NCI-H2107 (cell line): ENCODE results near the gene SBF2.

ENCODE experiments used
- DNase-seq: peaks from one replicate; lab custom pipeline; 2025; lab: John Stamatoyannopoulos, UW

SBF2 gene

GRCh38 chr11:10293423-10294289 is at the start of gene SBF2:
Gene SBF2, minus strand, starts transcription at chr11:10294219. Its CDS starts 150 bp downstream, at chr11:10294069.
- DNase-seq, result no peak

DNA sequence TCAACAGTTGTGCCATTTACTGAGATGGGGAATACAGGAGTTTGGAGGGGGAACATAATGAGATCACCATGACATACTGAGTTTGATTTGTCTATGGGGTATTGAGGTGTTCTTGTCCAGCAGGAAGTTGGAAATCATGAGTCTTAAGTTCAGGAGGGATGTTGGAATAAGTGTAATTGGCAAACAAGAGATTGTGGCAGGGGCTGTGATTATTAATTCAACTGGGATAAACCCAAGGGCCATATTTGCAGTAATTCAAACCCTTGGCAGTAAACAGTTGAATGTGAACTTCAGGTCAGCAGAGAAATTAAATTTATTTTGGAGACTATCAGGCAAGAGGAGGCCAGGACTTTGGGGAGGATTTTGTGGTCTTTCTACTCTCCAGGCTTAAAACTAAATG is 44.3 kb upstream of the SBF2 start:
- no peak for DNase-seq

DNA sequence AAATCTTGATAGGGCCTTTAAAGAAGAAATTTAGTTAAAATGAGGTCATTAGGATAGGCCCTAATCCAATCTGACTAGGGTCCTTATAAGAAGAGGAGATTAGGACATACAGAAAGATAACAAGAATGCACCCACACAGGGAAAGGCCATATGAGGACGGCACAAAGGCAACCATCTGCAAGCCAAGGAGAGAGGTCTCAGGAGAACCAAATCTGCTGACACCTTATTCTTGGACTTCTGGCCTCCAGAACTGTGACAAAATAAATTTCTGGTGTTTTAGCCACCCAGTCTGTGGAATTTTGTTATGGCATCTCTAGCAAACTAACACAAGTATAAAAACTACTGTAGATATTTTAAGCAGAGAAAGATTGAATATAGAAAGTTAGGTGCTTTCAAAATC is 39.5 kb upstream of the SBF2 start:
- no peak for DNase-seq

DNA sequence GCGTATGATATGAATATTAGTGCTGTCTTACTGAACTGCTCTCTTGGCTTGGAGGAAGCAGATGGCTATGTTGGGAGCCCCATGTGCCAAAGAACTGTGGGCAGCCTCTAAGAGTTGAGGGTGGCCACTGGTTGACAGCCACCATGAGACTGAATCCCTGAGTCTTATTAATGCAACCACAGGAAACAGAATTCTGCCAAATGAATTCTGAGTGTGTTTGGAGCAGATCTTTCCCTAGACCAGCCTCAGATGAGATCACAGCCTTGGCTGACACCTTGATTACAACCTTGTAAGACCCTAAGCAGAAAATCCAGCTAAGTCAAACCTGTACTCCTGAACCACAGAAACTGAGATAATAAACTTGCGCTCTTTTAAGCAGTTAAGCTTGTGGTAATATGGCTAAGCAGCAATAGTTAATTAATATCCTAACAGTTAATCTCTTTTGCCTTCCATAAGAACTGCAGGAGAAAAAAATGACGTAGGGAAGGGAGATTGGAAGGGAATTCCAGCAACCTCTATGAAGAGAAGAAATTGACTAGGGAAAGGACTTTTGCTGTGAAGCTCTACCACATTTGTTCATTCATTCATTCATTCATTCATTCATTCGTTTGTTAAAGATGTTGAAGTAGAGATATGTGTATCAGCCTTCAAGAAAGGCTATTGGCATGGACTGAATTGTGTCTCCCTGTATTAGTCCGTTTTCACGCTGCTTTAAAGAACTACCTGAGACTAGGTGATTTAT is 37.7 kb upstream of the SBF2 start:
- no peak for DNase-seq

GRCh38 chr11:10329935-10330334 is 35.9 kb upstream of the SBF2 start:
- no peak for DNase-seq

DNA sequence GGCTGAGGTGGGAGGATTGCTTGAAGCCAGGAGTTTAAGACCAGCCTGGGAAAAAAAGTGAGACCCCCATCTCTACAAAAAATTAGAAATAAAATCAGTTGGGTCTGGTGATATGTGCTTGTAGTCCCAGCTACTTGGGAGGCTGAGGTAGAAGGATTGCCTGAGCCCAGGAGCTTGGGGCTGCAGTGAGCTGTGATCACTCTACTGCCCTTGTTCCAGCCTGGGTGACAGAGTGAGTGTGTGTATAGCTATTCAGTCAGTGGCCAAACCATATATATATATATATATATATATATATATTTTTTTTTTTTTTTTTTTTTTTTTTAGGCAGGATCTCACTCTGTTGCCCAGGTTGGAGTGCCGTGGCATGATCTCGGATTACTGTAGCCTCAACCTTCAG is 35.3 kb upstream of the SBF2 start:
- no peak for DNase-seq

DNA sequence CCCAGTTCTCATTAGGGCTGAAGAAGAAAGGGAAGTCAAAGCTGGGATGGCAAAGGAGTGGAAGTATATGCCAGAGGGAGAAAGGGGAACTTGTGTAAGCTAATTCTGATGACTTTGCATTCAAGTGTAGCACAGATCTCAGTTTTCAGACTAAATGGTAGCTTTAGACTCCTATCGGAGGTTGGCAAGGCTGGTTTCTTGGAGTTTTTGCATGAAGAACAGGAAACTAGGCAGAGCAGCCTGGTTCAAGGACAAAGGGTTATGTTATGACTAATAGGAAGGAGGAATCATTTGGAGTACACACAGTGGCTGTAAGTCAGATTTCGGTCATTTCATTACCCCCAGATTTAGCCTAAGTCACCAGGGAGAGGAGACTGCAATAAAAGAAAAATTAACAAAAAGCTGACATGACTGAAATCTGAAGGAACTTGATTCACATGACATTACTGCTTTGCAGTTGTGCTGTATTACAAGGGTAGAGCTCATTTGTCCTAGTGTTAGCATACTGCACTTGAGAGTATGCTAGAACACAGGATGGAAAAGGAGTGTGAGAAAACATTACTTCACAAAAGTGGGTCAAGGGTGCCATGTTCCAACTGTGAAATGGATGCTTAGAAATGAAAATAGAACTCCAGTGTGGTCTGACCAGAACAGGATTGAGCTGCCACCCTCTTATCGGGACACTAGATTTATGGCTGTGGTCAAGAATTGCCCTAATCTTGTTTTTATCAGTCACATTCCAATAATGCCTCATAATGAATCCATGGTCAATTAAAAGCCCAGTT is 34.5 kb upstream of the SBF2 start:
- DNase-seq, result no peak

DNA sequence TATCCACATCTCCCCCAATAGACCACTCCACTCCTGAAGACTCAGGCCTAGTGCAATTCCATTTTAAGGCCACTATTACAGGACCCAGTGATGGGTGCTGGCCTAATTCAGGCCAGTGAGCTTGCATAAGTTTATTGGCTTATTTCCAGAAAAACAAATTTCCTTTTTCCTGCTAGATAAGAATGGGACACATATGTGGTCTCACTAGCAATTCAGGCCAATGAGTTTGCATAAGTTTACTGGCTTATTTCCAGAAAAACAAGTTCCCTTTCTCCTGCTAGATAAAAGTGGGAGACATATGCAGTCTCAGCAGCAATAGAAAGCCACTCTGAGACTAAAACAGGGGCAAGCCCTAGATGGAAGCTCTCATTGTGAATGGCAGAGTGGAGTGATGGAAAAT is 33.2 kb upstream of the SBF2 start:
- DNase-seq, result no peak

DNA sequence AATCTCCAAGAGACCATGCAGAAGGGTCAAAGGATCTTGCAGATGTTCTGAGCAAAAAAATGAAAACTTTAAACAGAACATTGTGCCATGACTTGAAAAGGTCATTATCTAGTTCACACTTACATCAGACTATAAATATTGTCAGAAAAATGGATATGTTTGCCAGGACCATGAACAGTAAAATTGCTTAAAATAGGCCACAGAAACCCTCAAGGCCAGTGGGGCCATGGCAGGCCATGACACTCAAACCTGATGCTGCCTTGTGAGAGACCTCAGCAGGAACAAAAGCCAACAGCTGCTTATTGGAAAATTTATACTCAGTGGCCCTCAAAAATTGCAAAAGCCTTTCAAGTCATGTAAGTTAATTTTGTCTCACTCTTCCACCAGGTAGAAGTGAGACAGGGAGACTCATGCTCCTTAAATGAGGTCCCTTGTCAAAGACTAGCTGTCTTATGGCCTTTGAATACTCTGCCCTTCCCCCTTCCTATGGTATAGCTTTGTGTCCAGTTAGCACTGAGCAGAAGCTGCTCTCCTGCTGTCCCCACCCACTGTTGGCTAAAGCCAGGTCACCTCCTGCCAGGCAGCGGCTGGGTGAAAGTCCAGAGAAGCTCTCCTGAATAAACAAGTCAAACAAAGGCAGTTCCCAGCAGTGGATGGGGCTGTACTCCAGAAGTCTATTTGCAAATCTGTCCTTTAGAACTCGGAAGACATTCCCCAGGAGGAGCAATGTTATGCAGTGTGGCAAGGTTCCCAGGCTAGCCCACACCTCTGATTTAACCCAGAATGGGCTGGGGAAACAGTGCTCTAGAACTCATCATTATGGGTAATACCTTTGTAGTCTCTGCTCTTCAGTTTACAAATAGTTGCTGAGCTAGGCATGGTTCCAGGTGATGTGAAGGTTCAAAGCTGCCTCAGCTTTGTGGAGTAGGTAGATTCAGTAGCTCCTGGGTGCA is 32.3 kb upstream of the SBF2 start:
- DNase-seq, result no peak

DNA sequence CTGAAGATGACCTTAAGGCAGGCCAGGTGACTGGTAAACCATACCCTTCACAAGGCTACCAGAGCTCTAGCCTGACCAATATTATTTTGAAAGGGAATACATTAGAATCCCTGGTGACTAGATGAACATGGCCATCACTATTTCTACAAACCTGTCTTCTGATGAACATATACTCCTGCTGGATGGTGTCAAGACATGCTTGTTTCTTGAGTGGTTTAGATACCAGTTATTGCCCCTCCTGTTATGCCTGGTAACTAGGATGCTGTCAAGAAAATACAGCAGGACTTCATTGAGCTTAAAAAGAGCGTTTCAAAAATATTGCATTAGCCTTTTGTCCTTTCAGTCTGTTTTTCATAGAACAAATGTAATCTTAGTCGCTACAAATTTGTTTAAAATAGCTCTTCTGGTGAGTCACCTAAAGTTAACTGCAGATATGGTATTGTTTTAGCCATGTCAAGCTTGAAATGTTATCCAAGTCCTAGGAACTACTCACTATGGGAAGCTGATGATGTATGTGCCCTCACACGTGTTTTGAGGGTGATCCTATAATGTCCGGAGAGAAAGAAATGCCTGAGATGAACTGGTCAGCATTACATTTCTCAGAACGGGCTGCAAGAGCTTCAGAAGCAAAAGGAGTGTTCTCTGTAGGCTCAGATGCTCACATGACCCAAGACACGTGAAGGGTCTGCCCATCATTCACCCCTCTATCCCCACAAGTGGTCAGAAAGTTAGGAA is 31.4 kb upstream of the SBF2 start:
- no peak for DNase-seq

DNA sequence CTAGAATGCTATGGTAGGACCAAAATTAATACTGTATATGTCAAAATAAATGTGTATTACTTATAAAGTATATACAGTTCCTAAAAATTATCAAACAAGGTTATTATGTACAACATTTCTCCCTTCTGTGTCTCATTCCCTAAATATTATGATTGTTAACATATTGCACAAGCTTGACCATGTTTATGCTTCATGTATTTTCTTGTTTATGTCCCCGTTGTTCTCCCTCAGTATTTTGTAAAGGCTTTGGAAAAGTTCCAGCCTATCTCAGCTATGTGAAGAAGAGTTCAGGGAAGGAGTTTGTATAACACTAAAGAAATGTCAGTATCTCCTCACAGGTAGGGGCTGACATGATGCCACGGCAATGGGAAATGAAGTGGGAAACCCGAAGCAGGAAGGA is 30.5 kb upstream of the SBF2 start:
- DNase-seq, result no peak

DNA sequence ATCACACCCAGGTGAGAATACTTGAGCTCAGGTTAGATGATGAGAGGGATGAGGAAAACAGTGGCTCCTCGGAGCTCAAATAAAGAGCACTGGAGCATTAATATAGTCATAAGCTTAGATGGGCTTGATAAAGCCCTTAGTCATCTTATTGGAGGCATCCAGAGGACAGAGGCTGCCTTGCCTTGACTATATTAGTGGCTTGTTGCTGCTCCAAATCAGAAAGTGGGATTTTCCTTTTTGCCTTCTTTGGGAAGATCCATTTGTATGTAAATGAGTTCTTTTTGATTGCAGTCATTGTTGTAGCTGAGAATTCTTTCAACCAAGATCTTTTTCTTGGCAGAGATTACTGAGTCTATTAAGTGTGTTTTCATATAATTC is 29.8 kb upstream of the SBF2 start:
- no peak for DNase-seq

DNA sequence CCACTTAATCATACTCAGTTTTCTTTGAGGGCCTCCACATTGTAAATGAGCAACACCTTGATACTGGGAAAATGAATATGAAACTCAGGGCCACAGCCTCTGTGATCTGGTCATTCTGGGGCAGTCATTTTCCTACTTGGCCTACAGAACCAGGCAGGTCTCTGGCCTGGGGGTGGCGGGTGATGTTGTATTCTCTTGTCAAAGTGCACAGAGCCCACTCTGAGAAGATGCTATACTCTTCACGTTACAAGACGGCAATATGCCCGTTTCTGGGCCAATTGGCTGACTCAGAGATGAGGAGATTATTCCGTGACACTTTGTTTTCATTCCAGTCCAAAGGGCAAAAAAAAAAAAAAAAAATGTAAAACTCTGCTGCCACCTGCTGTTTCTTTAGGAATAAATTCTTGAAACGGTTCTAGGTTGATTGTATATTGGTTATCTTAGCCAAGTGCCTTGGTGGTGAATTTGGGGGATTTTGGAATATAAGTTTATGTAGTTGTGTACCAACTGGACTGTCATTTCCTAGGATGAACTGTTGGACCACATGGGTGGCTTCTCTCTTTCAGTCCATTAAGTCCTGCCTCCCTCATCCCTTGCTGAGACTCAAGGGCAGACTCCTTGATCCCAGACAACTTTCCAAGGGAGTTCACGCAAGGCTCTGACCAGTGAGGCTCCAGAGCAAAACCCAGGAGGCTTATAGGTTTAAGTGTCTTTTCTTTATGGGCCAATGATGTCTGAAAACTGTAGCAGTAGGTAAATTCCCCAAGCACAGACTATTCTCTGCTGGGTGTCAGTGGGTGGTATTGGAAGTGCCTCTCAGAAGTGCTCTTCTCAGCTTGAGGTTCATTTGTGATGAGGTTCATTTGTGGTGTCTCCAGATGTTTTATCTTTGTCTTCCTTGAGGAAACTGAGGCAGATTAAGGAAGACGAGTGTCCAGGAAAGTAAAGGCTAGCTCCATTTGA is 29.1 kb upstream of the SBF2 start:
- DNase-seq, result no peak

- DNase-seq, result no peak
Observed at GRCh38 chr11:10322401-10322800, 28.4 kb upstream of the SBF2 start.

DNA sequence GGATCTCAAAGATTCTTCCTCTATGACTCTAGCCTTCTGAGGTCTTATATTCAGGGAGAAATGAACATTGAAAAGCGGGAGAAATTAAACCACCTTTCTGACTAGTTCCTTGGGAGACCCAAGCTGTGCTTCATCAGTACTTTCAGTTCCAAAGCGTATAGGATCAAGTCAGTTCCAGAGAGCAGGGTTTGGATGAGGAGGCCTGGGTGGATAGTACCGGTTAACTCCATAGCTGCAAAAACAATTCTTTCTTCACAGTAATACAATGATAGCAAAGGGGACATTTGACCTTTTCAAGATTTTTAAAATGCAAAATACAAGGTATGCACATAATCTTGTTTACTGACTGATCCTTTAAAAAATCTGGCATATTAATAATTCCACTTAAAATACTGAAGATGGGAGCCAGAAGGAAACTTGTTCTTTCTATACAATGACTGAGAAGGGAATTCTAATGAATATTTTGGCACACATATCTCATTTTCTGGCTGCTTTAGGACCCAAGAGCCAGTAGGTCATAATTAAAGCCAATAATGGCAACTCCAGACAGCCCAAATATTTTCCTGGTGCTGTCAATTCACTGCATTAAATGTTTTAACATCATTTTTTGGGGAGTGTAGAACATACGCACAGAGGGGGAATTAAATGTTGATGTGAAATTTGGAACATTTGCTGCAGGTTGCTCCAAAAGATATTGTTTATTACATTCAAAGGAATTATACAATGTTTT is 26.9 kb upstream of the SBF2 start:
- no peak for DNase-seq

DNA sequence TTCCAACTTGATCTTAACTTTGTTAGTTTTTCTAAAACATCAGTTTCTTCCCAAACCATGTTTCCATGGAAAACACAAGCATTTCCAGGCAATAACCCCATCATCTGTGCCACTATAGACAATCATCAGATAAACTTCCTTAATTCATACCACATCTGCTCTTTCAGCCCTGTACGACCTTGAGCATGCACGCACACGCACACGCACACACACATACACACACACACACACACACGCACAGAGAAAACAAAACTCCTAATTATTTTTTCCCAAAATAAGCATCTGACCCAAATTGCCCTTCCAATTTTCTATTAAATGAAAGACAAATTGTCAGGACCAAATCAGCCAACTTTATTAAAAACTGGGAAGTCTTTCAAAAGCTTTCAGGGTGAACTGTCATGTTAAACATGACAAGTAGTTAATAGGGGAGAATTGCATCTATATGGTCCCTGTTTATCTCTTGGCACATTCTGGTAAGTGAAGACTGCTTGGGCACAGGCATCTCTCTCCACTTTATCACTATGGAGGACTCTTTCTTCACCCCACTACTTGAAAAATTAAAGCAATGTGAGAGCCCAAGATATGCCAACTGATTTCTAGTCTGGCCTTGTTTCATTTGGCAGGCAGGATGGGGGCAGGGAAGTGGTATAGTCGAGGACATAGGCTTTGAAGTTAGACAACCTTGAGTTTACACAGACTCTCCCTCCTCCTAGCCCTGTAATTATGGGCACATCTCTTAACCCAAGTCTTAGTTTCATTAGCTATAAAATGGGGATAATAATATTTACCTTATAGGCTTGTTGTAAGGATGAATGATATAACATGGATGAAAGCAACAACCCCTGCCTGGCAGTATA is 25.9 kb upstream of the SBF2 start:
- DNase-seq, result no peak

DNA sequence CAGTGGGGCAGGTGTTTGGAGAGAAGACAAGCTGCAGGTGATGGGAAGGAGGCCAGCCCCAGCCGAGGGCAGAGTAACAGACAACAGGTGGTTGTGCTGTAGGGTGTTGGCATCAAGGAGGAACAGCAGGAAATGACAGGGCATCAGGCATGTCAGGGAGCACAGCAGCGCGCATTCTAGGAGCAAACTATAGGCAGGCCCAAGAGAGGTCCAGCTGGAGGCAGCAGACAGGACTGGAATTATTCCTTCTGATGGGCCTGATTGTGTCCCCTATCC is 24.4 kb upstream of the SBF2 start:
- DNase-seq, result no peak
